ENCODE results near the gene LENG9.
A peak's percentile ranks its signal among the peaks of the same experiment; 100 is the strongest.

The LENG9 gene

GRCh38 chr19:54439174-54439851, 24.3 kb downstream of the LENG9 start:
- DNase-seq (ENCODE audit: low read depth in 2 of 2): no peak

DNA sequence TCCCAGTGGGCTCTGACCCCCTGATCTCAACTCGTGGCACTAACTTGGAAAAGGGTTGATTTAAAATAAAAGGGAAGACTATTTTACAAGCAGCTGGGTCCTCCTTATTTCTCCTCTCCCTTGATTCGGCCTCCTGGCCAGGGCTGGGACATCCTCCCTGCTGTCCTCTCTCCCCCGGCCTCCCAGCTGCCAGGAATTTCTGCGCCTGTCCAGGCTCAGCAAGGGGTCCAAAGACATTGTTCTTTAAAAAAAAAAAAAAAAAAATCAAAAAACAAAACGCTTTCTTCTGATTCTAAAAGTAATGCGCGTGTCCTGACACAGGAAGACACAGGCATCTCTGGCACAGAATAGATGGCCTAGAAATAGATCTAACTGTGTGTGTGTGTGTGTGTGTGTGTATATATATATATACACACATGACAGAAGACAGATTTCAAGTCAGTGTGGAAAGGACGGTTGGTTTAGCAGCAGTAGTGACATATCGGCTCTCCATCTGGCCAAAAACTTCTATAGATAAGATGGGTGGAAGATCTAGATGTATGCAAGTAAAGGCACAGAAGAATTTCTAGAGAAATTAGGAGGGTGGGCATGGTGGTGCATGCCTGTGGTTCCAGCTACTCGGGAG, 26.8 kb downstream of the LENG9 start:
- no peak for DNase-seq (ENCODE audit: low read depth in 2 of 2)

- no peak for DNase-seq (ENCODE audit: low read depth in 2 of 2)
These were observed 27.5 kb downstream of the LENG9 start for GRCh38 chr19:54436031-54436523.

- DNase-seq (ENCODE audit: low read depth in 2 of 2): no peak
These were observed 28.0 kb downstream of the LENG9 start for GRCh38 chr19:54435551-54436016.

GRCh38 chr19:54434873-54435214, 28.7 kb downstream of the LENG9 start:
- DNase-seq (ENCODE audit: low read depth in 2 of 2): no peak

DNA sequence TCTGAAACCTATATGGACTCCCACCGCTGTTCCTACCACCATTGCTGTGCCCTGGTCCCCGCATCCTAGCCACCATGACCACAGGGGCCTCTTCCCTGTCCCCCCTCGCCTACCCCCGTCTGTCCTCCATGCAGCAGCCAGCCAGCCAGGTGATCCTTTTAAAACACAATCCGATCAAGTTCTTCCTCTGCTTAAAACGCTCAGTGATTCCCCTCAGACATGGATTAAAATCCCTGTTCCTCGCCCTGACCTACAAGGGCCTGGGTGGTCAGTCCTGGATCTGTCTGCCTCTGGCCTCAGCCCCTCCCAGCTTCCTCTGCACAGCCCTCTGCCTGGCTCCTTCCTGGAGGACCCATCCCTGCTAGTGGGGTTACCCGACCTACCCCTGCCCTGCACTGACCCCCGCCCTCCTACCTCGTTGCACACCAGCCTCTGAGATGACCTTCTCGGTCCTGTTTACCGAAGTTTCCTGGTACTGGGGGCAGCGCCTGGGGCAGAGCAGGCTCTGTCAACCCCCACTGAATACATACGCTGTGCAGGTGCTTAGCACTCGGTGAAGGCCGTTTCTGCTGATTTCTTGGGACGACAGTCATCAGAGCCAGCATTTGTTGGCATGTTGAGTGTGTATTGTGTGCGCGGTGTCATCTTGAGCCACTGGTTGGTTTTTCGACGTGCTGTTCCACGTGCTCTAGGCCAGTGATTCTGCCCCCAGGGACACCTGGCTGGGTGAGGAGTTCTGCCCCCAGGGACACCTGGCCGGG, 29.3 kb downstream of the LENG9 start:
- DNase-seq (ENCODE audit: low read depth in 2 of 2): no peak

GRCh38 chr19:54433697-54434096, 29.9 kb downstream of the LENG9 start:
- no peak for DNase-seq (ENCODE audit: low read depth in 2 of 2)

DNA sequence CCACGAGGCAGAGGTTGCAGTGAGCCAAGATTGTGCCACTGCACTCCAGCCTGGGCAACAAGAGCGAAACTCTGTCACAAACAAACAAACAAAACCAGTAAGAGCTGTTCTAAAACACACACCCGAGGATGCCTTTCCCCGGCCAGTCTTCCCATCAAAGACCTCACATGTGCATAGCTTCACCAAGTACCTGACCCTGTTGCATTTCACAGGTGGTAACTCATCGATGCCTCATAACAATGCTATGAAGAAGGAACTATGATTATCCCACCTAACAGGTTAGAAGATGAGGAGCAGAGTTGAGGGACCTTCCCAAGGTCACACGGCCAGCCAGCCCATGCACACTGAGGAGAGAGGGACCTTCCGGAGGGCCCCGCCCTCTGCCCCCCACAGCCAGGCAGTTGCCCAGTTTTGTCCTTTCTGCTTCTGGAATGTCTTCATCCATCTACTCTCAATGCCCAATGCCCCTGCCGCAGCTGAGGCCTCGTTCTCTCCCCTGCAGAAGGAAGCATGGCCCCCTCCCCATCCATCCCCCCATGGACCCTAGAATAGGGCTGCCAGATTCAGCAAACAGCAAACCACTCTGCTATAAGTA, 31.3 kb downstream of the LENG9 start:
- DNase-seq (ENCODE audit: low read depth in 2 of 2): no peak

GRCh38 chr19:54431255-54431838, 32.2 kb downstream of the LENG9 start:
- no peak for DNase-seq (ENCODE audit: low read depth in 2 of 2)

GRCh38 chr19:54430306-54431254, 33.0 kb downstream of the LENG9 start:
- peak in 1 of 2 donors; percentile 16 for DNase-seq (ENCODE audit: low read depth in 2 of 2)

- no peak for DNase-seq (ENCODE audit: low read depth in 2 of 2)
These were observed 33.9 kb downstream of the LENG9 start for GRCh38 chr19:54429545-54430227.

DNA sequence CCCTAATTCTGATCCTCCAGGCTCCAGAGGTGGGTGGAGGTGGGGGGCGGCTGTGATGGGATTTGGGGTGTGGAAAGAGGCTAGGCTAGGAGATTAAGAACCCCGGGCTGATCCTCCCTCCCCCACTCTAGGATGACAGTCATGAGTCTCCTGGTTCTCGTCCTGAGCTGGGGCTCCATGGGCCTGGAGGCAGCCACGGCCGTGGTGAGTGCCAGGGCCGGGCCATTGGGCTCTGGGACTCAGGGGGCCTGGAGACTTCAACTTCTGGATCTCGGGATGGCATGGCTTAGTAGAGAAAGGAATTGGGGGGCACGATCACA, 34.4 kb downstream of the LENG9 start:
- DNase-seq (ENCODE audit: low read depth in 2 of 2): no peak

GRCh38 chr19:54428323-54429175, 35.0 kb downstream of the LENG9 start:
- DNase-seq (ENCODE audit: low read depth in 2 of 2): no peak

DNA sequence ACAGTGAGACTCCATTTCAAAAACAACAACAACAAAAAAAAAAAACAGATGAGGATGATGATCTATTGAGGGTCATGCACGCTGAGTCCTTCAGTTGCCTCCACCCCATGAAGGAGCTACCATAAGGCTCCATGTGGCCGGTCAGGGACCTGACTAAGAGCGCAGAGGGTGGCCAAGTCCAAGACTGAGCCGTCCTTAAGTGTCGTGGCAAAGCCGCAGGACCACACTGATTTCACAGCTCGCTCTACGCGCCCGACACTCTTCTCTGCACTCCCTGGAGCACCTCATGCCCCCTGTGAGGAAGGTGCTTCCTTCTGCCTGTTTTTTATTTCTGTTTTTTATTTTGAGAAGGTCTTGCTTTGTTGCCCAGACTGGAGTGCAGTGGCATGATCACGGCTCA, 36.0 kb downstream of the LENG9 start:
- DNase-seq (ENCODE audit: low read depth in 2 of 2): no peak

DNA sequence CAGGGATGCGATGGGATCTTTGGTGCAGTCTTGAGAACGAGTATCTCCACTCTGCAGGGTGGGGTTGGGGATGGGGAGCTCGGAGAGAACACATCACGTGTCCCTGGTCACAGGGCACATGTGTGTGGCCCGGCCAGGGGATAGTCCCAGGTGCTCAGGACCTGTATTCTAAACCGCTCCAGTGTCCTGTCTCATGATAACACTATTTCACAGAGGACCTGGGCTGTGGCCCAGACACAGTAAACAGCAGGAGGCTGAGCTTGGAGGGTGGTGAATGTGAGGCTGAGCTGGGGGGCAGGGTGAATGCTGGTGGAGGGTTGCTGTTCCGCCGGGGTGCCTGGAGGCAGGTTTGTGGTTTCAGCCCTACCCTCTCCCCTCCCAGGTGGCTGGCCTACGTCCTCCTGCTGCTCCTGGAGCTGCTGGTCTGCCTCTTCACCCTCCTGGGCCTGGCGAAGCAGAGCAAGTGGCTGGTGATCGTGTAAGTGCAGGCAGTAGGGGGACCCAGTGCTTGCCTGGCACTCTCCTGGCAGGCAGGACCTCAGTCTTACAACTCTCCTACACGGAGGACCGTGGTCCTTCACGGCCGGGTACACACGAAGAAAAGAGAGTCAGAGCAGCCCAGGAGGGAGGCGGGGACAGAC, 37.2 kb downstream of the LENG9 start:
- no peak for DNase-seq (ENCODE audit: low read depth in 2 of 2)

DNA sequence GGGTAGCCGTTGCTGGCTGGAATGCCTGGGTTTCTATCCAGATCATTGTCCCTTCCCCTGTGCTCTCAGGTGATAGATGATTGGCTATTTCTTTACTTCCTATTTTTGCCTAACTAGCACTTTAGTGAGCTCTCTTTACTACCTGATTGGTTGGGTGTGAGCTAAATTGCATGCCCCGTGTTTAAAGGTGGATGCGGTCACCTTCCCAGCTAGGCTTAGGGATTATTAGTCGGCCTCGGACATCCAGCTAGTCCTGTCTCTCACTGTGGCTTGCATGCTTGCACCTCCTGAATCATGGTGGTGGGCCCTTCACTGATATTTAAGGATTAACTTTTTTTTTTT, 38.2 kb downstream of the LENG9 start:
- no peak for DNase-seq (ENCODE audit: low read depth in 2 of 2)

- no peak for DNase-seq (ENCODE audit: low read depth in 2 of 2)
These were observed 38.8 kb downstream of the LENG9 start for GRCh38 chr19:54424660-54425381.

DNA sequence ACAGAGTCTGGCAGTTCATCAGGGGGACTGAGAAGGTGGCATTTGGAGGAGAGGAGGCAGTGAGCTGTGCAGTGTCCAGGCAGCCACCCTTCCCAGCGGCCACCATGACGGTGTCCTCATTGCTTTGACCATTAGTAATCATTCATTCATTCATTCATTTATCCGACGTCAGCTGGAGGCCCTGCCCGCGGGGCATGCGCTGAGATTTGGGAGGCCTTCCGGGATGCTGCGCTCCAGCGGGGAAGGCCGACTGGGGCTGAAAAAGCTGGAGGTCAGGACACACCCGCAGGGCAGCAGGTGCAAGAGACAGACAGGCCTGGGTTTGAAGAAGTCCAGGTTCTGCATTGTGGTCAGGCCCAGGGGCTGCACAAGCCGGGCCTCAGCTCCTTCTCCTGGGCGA, 39.4 kb downstream of the LENG9 start:
- no peak for DNase-seq (ENCODE audit: low read depth in 2 of 2)

All from stimulated activated CD8-positive, alpha-beta memory T cell treated with anti-CD3 and anti-CD28 coated beads, Interleukin-7, amount 100 ng/mL, for 1 hour (primary cell).